ENCODE data around the gene CXCL9.

CXCL9 gene

DNA sequence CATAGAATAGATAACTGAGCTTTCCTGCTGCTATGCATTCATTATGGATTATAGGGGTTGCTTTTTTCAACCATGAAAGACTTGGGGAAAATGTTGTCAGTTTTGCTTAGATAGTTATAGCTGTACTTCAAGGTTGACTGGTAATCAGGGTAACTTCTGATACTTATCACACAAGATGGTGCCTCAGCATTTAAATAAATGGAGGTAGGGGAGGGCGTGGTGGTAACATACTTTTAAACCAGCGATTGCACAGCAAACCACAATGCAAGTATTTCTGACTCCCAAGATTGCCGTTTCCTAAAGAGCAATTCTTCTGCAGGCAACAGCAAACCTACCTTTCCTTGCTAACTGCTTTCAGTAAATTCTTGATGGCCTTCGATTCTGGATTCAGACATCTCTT is 14.7 kb upstream of the CXCL9 start:
- TF ChIP-seq, protein P1, sequence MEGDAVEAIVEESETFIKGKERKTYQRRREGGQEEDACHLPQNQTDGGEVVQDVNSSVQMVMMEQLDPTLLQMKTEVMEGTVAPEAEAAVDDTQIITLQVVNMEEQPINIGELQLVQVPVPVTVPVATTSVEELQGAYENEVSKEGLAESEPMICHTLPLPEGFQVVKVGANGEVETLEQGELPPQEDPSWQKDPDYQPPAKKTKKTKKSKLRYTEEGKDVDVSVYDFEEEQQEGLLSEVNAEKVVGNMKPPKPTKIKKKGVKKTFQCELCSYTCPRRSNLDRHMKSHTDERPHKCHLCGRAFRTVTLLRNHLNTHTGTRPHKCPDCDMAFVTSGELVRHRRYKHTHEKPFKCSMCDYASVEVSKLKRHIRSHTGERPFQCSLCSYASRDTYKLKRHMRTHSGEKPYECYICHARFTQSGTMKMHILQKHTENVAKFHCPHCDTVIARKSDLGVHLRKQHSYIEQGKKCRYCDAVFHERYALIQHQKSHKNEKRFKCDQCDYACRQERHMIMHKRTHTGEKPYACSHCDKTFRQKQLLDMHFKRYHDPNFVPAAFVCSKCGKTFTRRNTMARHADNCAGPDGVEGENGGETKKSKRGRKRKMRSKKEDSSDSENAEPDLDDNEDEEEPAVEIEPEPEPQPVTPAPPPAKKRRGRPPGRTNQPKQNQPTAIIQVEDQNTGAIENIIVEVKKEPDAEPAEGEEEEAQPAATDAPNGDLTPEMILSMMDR (IDR thresholded peaks at IDR 0.05; ENCODE audit: low read depth, low read length) = no peak
- H3K4me3 ChIP-seq (ENCODE audit: low read depth, low read length) = no peak overlapping the region

DNA sequence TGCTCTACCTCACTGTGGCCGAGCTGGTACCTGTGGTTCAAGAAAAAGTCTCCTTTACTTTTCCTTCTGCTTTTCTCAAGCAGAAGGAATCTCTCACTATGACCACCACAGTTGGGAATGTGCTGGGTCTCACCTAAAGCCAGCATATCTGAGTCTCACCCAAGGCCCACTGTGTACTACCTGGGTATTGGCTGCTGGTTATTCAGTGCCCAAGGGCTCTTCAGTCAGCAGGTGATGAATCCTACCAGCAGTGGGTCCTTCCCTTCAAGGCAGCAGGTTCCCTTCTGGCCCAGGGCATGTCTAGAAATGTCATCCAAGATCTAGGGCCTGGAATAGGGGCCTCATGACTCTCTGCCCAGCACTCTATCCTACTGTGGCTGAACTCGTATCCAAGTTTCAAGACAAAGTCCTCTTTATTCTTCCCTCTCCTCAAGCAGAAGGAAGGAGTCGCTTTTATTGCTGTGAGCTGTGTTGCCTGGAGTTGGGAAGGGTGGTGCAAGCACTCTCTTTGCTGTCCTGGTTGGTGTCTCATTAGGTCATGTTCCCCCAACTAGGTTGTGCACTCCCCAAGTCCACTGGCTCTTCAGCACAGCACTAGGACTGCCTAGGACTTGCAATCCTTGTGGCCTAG is 9.9 kb upstream of the CXCL9 start:
- no peak overlapping the region for H3K4me3 ChIP-seq (ENCODE audit: low read depth, low read length)
- TF ChIP-seq, protein P1 (IDR thresholded peaks at IDR 0.05; ENCODE audit: low read depth, low read length) = no peak

DNA sequence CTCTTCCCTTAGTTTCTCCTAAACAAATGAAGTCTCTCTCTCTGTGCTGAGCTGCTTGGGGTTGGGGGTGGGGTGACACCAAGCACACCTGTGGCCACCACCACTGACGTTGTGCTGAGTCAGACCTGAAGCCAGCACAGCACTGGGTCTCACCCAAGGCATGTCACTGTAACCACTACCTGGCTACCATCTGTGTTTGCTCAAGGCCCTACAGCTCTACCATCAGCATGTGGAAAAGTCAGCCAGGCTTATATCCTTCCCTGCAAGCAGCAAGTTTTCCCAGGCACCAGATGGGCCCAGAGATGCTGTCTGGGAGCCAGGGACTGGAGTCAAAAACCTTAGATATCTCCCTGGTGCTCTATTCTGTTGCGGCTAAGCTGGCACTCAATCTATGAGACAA is 9.1 kb upstream of the CXCL9 start:
- TF ChIP-seq, protein P1 (IDR thresholded peaks at IDR 0.05; ENCODE audit: low read depth, low read length) = no peak
- no peak overlapping the region for H3K4me3 ChIP-seq (ENCODE audit: low read depth, low read length)

DNA sequence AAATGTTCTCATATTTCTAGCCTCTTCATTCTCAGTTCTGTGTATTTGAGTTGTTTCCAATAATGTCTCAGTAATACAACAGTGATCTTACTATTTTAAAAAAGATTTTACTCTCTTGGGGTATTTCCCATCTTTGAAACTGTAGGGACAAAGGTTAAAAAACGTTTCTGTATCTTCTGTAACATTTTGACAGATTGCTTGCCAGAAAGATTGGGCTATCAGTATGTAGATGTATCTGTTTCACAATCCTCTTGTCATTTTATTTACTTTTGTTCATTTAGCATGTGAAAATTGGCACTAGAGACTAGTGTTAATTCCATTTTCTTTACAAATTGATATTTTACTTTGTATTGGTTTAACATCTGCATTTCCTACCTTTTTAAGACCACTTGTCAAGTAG is 6.2 kb upstream of the CXCL9 start:
- TF ChIP-seq, protein P1 (IDR thresholded peaks at IDR 0.05; ENCODE audit: low read depth, low read length) = no peak
- no peak overlapping the region for H3K4me3 ChIP-seq (ENCODE audit: low read depth, low read length)

DNA sequence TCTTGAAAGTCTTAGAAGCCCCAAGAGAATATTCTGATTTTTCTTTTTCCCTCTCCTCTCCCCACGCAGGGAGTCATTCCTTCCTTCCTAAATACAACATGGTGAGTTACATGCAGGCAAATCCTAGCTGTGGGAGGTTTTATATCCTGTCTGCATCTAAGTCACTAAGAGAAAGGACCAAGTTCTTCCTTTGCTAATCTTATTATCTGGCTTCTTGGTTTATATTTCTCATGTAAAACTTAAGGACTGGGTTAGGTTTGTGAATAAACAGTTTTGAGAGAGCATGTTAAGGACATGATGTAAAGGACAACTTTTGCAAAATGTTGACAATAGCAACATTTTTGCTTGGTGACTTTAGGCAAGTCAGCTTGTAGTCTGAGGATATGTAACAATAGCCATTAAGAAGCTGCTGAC is 5.1 kb upstream of the CXCL9 start:
- TF ChIP-seq, protein P1 (IDR thresholded peaks at IDR 0.05; ENCODE audit: low read depth, low read length) = no peak
- H3K4me3 ChIP-seq (ENCODE audit: low read depth, low read length) = peak overlapping the region; percentile 47; the same call in 1 of the 2 replicates

DNA sequence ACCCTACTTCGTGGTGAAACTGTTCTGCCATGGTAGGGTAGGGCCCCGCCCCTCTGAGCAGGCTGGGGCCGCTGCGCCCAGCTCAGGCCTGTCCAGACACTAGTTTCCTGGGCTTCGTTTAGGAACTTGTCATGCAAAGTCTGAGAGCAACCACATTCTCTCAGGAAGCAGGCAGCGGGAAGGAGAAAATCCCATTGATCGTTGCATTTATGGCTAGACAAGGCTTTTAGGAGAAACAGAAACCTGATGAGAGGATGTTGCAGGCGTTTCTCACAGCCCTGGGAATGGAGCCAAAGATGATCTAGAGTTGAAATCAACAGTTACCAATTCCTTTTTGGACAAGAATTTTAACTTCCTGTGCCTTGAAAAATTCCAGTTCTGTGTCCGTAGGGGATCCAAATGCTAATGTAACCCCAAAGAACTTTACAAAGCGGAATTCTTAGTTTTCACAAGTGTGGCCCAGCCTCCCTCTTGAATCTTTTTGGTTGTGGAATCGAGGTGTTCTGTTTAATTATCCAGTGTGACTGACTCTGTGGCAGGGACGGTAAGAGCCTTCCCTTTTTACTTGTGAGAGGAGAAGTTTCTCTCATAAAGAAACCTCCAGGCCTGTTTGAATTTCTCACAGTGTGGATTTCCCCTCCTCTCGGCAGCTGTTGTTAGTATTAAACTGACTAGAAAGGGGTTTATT is 4.5 kb upstream of the CXCL9 start:
- H3K4me3 ChIP-seq (ENCODE audit: low read depth, low read length) = peak overlapping the region; percentile 47
- TF ChIP-seq, protein P1 (IDR thresholded peaks at IDR 0.05; ENCODE audit: low read depth, low read length) = no peak

DNA sequence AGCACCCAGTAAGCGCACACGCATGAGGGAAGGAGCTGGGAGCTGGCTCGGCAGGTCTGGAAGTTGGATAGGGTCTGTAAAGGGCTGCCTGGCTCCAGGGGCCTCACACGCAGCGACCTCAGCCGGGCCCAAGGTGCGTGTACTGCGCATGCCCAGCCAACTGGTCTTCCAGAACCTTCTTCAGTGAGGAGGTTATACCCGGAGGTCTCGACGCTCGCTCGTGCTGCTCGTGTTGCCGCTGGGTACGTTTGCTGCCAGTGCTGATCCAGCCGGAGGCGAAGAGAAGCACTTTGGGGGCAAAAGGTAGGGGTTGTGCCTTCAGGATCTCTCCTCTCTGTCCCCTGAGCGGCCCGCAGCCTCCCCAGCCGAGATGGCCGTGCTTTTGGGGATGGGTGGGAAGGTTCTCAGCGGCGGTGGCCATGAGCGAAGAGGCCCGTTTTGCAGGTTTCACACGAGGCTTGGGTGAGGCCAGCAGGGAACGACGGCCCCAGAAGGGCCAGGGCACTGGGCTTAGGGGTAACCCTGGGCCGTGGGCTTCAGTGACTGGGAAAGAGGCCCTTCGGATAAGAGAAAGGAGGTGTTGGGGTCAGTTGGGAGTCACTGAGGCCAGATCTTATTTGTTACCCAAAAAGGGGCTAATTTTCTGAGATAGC is 3.8 kb upstream of the CXCL9 start:
- H3K4me3 ChIP-seq (ENCODE audit: low read depth, low read length) = peak overlapping the region; percentile 47
- TF ChIP-seq, protein P1 (IDR thresholded peaks at IDR 0.05; ENCODE audit: low read depth, low read length) = no peak

Measured in WI38 (cell line).